Measurements from ENCODE around the gene KLHL29. TPM values are rescaled to one million over a fixed set of nuclear protein-coding genes. Genes with fewer than 3 reads are reported as not detected.

KLHL29 gene
- total RNA-seq, 1 experiment from 2014 or later, result 16.7 TPM

- TF ChIP-seq, protein P1, sequence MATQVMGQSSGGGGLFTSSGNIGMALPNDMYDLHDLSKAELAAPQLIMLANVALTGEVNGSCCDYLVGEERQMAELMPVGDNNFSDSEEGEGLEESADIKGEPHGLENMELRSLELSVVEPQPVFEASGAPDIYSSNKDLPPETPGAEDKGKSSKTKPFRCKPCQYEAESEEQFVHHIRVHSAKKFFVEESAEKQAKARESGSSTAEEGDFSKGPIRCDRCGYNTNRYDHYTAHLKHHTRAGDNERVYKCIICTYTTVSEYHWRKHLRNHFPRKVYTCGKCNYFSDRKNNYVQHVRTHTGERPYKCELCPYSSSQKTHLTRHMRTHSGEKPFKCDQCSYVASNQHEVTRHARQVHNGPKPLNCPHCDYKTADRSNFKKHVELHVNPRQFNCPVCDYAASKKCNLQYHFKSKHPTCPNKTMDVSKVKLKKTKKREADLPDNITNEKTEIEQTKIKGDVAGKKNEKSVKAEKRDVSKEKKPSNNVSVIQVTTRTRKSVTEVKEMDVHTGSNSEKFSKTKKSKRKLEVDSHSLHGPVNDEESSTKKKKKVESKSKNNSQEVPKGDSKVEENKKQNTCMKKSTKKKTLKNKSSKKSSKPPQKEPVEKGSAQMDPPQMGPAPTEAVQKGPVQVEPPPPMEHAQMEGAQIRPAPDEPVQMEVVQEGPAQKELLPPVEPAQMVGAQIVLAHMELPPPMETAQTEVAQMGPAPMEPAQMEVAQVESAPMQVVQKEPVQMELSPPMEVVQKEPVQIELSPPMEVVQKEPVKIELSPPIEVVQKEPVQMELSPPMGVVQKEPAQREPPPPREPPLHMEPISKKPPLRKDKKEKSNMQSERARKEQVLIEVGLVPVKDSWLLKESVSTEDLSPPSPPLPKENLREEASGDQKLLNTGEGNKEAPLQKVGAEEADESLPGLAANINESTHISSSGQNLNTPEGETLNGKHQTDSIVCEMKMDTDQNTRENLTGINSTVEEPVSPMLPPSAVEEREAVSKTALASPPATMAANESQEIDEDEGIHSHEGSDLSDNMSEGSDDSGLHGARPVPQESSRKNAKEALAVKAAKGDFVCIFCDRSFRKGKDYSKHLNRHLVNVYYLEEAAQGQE (IDR thresholded peaks at IDR 0.05; ENCODE audit: low read depth), result no peak
- TF ChIP-seq CEBPB (IDR thresholded peaks at IDR 0.05; ENCODE audit: low read depth) (no peak), SIN3A (IDR thresholded peaks at IDR 0.05; ENCODE audit: low read depth) (no peak), EGR1 (IDR thresholded peaks at IDR 0.05; ENCODE audit: low read depth) (no peak), POLR2A (IDR thresholded peaks at IDR 0.05; ENCODE audit: borderline replicate concordance, extremely low read depth, insufficient read depth, insufficient read length) (no peak), EZH2phosphoT487 (IDR thresholded peaks at IDR 0.05; ENCODE audit: borderline replicate concordance) (no peak), FOSL1 (IDR thresholded peaks at IDR 0.05; ENCODE audit: low read depth) (no peak), POLR2AphosphoS5 (IDR thresholded peaks at IDR 0.05; ENCODE audit: low read depth, low read length) (no peak)
These were observed 23.8 kb upstream of the KLHL29 start (continued) for GRCh38 chr2:23361152-23361551.

DNA sequence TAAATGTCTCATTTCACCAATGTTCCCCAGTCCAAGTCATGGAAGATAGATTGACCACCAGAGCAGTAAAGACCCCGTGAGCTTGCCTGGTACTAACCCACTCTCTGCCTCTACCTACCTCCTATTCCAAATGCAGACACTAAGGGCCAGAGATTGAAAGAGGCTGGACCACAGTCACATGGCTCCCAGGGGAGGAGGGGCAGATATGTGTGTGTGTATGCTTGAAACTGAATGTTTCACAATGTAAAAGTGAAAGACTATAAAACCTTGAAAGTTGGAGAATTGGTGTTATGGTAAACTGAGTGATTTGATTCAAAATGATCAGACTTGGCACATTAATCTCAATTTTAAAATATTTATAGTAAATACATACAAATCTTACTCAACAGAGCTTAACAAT, 21.7 kb upstream of the KLHL29 start:
- DNase-seq (ENCODE audit: low read depth, low spot score) (no peak), ATAC-seq (no peak)
- no peaks in the 10 kb centered on the region for H4K20me1 ChIP-seq (ENCODE audit: insufficient read depth)
- H3K27ac ChIP-seq (ENCODE audit: low read depth, low read length), result no peak overlapping the region
- H3K4me1 ChIP-seq (ENCODE audit: control insufficient read depth in 1 of 2, insufficient read depth in 2 of 2, low read length in 2 of 2), result peaks cover 3 to 17% of the 10 kb centered on the region in 2 experiments; a peak in 3 of 4 replicates
- no peak overlapping the region for H2AFZ ChIP-seq (ENCODE audit: low read depth, low read length, poor library complexity, severe bottlenecking)
- no peak overlapping the region for H3K4me3 ChIP-seq (replicated peaks in 1 of 2; ENCODE audit: low read depth in 1 of 2, low read length in 2 of 2)
- ChIA-PET RAD21 (ENCODE audit: low non-redundant PET in 1 of 2, low total read pairs in 2 of 2, uncharacterized antibody in 2 of 2, unreplicated experiment in 2 of 2) (no interaction called here), CTCF (no interaction called here), POLR2A (interaction anchor here (0.6 to 1.1 kb wide), 2 partner anchors 17 to 22 kb away, joined by 3 read pairs; partner anchors contain the start of gene KLHL29)
- H3K9me3 ChIP-seq (ENCODE audit: control insufficient read depth in 1 of 2, insufficient read depth in 1 of 2, low read depth in 1 of 2, low read length in 2 of 2), result no peaks in the 10 kb centered on the region
- no peaks in the 10 kb centered on the region for H3K9me2 ChIP-seq (ENCODE audit: insufficient read depth)
- no peaks in the 10 kb centered on the region for H3K79me2 ChIP-seq (ENCODE audit: insufficient read depth, low read length)
- H3K9ac ChIP-seq (ENCODE audit: low read length), result no peak overlapping the region
- no peaks in the 10 kb centered on the region for H3K36me3 ChIP-seq (ENCODE audit: control insufficient read depth in 1 of 2, insufficient read depth in 2 of 2, low read length in 2 of 2)
- H3K27me3 ChIP-seq (ENCODE audit: insufficient read depth, low read length), result peaks cover 19% of the 10 kb centered on the region; the same call in 1 of the 2 replicates
- TF ChIP-seq SIN3A (IDR thresholded peaks at IDR 0.05; ENCODE audit: low read depth) (no peak), CBX3 (IDR thresholded peaks at IDR 0.05; ENCODE audit: low read depth) (no peak), ELF1 (IDR thresholded peaks at IDR 0.05; ENCODE audit: borderline replicate concordance, low read depth) (no peak)
- intact Hi-C loops (cut with micrococcal nuclease), result no loop called here
- no TSS peak for BruUV-seq (replicated peaks)
- no peak overlapping the region for H3K4me2 ChIP-seq (ENCODE audit: low read length)
